GM19452 (cell line): ENCODE results near the gene TMEM132A.
A peak's percentile ranks its signal among the peaks of the same experiment; 100 is the strongest.

Experiments
- ATAC-seq: cut with Tn5 transposase; IDR thresholded peaks from one replicate; pipeline ENCODE4 v1.9.1; 2021; ENCODE audit not compliant: unreplicated experiment

The TMEM132A gene

DNA sequence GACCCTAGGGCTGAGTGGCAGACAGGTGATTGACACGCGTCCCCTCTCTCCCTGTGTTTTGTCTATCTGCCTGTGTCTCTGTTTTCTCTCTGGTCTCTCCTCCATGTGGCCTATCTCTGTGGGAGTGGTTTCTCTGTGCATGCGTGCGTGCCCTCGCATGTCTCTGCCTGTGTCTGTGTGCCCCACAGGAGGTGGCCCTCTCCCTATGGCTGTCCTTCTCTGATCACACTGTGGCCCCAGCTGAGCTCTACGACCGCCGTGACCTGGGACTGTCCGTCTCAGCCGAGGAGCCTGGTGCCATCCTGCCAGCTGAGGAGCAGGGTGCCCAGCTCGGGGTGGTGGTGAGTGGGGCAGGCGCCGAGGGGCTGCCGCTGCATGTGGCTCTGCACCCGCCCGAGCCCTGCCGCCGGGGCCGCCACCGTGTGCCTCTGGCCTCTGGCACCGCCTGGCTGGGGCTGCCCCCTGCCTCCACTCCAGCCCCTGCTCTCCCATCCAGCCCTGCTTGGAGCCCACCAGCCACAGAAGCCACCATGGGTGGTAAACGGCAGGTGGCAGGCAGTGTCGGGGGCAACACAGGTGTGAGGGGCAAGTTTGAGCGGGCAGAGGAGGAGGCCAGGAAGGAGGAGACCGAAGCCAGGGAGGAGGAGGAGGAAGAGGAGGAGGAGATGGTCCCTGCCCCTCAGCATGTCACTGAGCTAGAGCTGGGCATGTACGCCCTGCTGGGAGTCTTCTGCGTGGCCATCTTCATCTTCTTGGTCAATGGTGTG is 11.6 kb downstream of the TMEM132A start:
- ATAC-seq = no peak

DNA sequence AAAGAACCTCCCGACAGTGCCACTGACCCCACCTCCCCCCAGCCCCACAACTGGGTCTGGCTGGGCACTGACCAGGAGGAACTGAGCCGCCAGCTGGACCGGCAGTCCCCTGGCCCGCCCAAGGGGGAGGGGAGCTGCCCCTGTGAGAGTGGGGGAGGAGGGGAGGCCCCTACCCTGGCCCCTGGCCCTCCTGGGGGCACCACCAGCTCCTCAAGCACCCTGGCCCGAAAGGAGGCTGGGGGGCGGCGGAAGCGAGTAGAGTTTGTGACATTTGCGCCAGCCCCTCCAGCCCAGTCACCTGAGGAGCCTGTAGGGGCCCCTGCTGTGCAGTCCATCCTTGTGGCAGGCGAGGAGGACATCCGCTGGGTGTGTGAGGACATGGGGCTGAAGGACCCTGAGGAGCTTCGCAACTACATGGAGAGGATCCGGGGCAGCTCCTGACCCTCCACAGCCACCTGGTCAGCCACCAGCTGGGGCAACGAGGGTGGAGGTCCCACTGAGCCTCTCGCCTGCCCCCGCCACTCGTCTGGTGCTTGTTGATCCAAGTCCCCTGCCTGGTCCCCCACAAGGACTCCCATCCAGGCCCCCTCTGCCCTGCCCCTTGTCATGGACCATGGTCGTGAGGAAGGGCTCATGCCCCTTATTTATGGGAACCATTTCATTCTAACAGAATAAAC is 12.3 kb downstream of the TMEM132A start:
- ATAC-seq = no peak

DNA sequence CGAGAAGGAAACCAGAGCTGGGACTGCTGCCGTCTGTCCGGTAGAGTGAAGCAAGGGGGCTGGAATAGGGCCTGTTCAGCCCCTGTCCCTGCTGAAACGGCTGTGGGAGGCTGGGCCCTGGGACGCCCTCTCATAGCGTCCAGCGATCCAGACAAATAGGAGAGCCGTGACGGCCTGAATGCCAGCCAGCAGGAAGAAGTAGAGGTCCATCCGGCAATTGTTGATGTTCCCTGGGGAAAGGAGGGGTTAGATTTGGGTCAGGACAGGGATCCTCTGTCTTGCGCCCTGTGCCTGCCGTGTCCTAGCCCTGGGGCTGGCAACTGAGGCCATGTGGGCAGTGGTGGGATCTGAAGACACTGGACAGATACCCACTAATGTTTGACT is 12.9 kb downstream of the TMEM132A start:
- no peak for ATAC-seq

DNA sequence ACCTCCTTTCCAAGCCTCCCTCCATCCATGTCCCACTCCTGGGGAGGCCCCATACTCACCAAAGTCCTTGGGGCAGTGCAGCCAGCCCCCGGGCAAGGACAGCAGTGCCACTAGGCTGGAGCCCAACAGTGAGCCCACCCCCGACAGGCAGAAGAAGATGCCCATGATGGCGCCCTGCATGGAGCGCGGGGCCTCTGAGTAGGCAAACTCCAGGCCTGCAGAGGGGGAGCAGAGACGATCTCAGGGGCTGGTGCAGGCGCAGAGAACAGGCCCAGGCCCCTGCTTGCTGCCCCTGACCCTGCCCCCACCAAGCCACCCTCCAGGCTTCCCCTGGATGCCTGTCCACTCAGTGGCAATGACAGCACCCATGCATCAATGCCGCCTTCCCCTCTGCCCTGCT is 13.6 kb downstream of the TMEM132A start:
- ATAC-seq = no peak

DNA sequence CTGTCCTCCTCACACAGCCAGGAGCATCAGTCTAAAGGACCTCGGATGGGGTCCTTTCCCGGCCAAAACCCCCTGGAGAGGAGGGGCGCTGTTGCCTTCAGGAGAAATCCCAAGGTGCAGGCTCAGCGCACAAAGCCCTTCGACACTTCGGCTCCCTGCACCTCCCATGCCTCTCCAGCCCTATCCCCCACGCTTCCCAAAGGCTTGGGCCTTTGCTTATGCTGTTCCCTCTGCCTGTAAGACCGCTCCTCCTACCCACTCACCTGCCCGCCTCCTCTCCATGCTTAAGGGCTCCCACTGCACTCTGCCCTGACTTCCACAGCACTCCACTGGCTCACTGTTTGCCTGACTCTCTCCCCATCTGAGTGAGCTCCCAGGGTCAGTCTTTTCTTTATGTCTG is 14.2 kb downstream of the TMEM132A start:
- no peak for ATAC-seq

DNA sequence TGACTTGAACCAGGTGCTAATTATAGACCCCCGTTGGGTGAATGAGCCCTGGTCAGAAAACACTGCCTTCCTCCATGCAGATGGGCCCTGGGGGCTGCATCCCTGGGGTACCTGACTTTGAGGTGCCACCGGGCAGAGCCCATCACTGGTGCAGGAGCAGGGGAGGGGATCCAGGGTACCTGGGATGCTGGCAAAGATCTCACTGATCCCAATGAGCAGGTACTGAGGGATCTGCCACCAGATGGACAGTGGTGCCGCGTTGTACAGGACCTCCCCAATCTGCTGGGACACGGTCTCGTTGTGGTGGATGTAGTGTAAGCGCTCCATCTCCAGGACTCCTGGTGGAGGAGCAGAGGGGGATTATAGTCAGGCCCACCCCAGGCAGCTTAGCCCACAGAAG is 15.0 kb downstream of the TMEM132A start:
- ATAC-seq = no peak

DNA sequence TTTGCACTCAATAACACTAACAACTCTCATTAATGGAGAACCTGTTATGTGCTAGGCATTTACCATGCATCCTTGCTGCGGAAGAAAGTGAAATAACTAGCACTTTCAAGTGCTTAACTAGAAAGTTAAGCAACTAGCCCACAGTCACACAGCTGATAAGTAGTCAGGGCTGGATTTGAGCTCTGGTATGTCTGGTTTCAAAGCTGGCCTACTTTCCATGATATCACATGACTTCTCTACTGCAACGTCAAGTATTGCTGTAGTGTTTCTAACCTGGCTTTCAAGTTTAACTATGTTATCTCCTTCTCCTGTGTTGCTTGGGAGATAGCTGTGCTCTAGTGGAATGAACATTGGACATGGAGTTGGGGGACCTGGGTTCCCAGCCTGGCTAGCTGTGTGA is 15.6 kb downstream of the TMEM132A start:
- ATAC-seq = no peak

DNA sequence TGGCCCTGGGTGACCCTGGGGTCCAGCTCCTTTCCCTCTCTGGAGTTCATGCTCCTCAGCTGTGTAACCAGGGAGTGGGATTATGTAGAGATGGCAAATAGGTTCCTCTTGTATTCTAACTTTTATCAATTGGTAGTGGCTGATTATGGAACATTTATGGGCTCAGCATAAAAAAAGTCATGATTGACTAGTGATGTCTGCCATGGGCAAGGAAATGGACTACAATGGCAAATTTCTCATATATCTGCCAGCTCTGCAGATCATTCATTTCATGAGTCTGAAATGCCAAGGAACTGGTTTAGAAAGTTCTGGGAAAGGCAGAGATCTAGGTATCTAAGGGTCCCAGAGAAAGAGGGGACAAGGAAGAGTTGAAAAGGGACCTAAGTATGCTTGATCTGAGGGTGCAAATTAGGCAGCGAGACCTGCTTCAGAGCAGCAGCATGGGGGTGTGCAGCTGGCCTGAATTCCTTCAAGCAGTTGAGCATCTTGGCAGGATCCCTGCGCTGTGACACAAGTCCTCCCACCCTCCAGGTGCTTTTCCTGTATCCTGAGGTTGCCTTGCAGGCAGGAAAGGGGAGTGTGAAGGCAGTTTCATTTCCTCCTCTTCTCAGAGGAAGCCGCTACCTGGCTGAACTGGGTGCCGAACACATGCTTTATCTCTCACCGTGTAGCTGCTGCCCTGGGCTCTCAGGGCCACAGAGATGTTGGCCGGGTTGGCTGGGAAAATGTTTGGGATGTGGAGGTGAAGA is 17.3 kb downstream of the TMEM132A start:
- ATAC-seq = no peak

DNA sequence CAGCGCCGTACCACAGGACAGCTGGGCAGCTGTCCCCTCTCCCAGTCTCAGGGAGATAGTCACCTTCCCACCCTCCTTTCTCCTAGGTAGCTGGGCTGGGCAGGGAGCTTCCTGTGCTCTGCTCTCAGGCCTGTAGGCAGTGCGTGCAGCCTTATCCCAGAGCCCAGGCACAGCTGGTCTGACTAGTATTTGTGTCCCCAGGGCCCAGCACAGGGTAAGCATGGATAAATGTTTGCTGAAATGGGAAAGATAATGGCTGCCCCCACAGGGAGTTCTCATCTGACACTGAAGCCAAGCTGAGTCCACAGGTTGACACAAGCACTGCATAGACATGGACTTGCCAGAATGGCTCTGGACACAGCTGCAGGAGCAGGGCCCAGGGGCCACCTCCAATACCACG is 18.0 kb downstream of the TMEM132A start:
- ATAC-seq = no peak

DNA sequence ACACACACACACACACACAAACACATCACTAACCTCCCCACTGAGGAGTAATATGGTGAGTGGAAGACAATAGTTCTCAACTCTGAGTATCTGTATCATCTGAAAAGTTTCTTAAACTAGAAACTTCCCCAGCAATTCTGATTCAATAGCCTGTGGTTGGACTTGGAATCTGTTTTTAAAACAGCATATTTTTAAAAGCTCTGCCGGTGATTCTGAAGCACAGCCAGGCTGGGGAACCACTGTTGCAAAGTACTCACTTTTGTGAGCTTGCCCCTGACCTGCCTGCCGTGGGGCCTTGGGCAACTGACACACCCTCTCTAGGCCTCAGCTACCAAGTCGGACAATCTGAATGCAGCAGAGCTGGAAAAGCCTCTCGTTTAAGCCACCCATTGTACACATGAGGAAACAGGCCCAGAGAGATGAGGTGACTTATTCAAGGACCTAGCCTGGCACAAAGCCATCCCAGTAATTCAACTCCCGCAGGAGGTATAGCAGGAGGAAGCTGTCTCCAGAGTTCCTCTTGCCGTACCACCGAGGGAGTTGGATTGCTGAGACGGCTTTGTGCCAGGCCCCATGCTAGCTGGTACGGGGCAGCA is 18.8 kb downstream of the TMEM132A start:
- no peak for ATAC-seq

DNA sequence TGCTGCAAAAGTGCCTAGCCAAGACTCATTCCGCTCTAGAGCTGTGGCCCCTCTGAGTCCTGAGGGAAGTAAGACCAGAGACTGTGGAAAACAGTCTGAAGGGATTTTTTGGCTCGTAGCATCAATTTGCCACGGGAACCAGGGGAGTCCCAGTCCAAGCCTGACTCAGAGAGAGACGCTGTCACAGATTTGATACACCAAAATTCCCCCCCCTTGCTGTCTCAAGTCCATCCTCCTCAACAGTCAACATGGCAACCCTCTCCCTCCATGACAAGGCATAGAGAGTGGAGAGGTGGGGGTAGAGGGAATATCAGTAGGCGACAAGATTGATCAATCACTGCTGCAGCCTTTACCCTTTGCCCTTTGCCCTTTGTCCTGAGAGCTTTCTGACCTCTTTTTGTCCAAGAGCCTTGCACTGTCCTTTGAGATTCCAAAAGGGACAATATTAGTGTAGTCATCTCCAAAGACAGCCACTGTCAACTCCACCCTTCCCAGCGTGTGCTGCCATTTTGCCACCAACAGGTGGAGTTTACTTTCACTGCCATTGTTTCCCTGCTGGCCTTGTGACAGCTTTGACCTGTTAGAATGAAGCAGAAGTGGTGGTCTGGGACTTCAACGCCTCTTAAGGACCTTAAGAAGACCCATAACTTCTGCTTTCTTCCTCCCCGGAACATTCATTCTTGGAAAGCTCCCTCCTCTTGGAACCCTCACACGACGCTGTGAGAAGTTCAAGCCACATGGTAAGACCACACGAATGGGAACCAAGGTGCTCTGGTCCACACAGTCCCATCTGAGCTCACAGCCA is 20.4 kb downstream of the TMEM132A start:
- no peak for ATAC-seq

DNA sequence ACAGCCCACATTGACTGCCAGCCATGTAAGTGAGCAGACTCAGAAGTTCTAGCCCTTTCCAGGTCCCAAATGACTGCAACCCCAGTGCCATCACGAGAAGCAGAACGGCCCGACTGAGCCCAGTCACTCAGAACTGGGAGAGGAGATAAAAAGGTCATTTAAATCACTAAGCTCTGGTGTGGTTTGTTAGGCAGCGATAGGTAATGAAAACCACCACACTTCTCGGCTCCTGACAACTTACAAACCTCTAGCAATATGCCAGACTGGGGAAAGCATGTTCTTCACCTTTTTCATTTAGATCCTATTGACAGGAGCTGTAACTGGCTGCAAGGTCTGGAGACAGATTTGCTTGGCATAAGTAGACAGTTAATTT is 21.0 kb downstream of the TMEM132A start:
- no peak for ATAC-seq

DNA sequence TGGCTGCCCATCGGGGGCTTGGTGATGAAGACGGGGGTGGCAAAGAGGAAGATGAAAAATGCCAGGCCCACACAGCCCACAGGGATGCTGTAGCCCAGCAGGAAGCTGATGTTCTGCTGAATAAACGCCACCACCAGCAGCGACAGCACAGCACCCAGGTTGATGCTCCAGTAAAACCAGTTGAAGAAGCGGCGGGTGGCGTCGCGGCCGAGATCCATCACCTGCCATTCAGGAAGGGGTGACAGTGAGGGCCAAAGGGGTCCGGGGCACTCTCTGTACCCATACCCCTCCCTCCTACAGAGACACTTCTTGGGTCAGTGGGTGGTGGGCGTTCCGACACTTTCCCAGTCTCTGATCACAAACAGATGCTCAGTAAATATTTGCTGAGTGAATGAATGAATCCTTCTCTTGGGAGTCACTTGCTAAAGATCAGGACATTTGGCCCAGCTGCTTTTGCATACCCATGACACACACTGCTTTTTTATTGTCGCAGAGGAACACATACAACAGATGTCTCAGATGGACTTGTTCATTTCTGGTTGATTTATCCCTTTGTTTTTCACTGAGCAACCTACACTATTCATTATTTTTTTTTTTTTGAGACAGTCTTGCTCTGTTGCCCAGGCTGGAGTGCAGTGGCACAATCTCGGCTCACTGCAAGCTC is 22.5 kb downstream of the TMEM132A start:
- no peak for ATAC-seq

DNA sequence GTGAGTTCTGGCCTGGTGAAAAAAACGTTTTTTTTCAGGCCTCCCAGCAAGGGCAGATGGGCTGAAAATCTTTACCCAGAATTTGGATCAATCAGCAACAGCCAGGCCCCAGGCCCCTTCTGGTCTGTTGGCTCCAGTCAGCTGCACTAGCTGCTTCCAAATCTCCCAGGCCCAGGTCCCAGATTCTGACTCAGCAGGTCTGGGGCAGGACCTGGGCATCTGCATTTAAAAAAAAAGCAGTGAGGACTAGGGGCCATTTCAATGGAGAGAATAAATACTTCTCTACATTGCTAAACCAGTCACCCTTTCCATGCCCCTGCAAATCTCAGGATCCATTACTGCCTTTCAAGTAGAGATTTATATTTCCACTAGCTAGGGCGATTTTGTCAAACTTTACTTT is 23.4 kb downstream of the TMEM132A start:
- no peak for ATAC-seq

DNA sequence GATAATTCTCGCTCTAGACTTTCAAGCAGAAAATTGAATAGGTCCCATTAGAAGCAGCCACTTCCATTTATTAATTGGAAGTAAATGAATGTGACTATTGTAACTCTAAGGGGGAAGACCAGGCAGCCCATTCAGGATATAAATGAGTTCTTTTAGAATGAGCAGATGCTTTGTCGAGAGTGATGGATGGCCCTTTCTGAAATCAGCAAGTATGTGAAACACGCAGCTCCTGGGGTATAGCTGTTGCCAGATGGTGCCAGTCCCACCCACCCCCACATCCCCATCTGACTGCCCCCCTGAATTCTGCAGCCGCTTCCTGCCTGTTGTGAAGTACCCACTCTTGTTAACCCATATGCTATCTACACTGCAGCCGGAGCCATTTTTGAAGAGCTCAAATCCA is 24.0 kb downstream of the TMEM132A start:
- ATAC-seq = no peak

DNA sequence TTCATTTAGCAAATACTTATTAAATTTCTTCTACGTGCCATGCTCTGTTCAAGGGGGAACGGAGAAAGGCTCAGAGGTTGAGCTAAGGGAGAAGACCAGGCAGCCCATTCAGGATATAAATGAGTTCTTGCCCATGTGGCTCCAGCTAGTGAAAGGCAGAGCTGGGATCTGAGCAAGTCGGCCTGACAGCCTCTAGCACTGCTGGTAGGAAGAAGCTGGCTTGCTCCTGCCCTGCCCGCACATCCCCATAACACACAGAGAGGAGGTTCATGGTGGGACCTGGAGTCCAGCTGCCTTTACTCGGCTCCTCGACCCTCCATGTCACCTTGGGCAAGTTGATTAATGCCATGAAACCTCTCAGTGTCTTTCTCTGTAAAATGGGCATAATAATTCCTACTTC is 25.8 kb downstream of the TMEM132A start:
- ATAC-seq = no peak

DNA sequence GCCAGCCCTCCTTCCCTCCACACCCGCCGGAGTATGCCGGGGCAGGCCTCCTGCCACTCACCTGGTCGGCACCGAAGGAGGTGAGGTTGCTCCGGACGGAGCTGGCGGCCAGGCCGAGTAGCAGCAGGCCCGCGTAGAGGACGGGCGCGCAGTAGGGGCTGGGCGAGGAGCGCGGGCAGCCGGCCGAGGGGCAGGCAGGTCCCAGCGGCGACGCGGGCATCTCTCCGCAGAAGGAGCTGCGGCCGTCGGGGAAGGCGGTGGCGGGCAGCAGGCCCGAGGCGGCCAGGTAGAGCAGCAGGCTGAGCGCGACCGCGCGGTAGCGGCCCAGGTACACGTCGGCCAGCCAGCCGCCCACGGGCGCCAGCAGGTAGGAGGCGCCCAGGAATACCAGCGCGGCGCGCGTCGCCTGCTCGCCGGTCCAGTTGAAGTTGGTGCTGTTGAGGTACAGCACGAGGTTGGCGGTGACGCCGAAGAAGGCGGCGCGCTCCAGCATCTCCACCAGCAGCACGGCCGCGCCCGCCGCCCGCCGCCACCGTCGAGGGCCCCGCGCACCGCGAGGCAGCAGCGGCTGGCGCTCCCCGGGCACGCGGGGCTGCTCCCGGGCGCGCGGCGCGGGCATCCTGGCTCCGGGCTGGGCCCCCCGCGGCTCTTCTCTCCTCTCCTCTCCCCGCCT is 26.8 kb downstream of the TMEM132A start:
- ATAC-seq = no peak

DNA sequence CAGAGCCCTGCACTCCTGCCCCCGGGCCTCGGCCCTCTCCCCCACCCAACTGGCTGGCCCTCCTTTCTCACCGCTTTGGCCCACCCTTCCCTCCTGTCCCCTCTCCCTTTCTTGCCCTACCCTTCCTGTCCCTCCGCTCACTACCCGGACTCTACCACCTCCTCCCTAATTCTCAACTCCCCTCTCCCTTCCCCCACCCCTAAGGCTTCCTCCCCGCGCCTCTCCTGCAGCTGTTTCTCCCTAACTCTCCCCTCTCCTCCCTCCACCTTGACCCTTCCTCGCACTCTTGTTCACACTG is 27.3 kb downstream of the TMEM132A start:
- ATAC-seq = no peak

DNA sequence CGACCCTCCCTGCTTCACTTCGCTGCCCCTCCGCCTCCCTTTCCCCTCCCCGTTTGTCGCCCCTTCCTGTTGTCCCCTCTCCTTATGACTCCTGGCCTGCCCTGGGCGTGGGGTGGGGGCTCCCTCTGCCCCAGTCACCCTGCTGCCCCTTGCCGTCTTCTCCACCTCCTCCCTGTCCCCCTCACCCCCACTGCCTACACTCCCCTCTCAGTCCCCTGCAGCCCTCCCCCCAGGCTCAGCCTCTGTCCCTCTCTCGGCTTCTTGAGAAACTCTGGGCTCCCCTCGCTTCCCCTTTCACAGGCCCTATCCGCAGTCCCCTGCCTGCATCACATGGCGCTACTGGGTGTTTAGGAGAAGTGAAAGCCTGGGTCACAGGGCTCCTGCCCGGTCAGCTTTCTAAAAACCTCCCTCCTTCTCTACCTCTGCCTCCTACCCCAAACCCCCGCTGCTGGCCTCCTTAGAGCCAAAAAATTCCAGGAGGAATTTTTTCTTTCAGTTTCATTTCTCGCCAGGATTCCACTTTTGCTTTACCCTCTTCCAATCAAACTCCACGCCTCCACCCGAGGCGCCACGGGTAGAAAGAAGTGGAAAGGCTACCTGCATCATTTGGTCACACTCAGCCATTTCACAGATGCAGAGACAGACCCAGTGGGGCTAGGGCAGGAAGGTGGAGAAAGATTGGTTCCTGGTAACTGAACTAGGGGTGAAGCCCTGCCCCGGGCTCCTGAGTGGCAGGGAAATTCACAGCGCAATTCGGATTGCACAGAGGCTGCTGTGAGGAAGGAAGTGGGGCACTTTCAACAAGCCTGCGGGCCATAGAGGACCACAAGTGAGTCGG is 27.9 kb downstream of the TMEM132A start, which contains the start of gene SLC15A3:
SLC15A3 (minus strand) TSS at position 273 of the 838 bp plus-strand sequence. CDS start 625 bp downstream, outside the sequence.
- ATAC-seq = peak; percentile 73
